Measurements from ENCODE around the gene CD6.

Gene CD6

DNA sequence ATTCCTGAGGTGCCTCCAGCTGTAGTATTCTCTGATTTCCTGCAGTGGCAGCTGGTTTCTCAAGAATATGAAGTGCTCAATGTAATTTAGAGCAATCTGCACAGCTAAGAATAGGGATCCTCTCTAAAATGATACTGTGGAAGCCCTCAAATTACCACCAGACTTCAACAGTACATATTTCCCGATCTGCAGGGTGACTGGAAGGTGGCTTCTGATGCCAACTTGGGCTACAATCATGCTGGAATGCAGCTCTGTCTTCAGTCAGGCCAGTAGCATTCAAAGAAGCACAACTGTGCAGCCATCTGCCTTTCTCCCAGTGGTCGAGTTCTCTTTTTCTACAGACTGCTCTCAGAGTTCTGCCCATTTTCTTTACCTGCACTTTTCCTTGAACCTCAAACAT is 75.4 kb downstream of the CD6 start:
- TF ChIP-seq POLR2AphosphoS5 (IDR thresholded peaks at IDR 0.05; ENCODE audit: low read depth, low read length), result no peak
- no peak for TF ChIP-seq SIN3A (IDR thresholded peaks at IDR 0.05; ENCODE audit: borderline replicate concordance, insufficient read depth, low read length)
- no peak for TF ChIP-seq FOXP2 (optimal IDR thresholded peaks at IDR 0.05; ENCODE audit: borderline replicate concordance, extremely low read depth, extremely low read length, insufficient read depth)
- no peak for TF ChIP-seq TAF1 (IDR thresholded peaks at IDR 0.05; ENCODE audit: borderline replicate concordance, insufficient read depth, low read length)
- TF ChIP-seq, protein P1, sequence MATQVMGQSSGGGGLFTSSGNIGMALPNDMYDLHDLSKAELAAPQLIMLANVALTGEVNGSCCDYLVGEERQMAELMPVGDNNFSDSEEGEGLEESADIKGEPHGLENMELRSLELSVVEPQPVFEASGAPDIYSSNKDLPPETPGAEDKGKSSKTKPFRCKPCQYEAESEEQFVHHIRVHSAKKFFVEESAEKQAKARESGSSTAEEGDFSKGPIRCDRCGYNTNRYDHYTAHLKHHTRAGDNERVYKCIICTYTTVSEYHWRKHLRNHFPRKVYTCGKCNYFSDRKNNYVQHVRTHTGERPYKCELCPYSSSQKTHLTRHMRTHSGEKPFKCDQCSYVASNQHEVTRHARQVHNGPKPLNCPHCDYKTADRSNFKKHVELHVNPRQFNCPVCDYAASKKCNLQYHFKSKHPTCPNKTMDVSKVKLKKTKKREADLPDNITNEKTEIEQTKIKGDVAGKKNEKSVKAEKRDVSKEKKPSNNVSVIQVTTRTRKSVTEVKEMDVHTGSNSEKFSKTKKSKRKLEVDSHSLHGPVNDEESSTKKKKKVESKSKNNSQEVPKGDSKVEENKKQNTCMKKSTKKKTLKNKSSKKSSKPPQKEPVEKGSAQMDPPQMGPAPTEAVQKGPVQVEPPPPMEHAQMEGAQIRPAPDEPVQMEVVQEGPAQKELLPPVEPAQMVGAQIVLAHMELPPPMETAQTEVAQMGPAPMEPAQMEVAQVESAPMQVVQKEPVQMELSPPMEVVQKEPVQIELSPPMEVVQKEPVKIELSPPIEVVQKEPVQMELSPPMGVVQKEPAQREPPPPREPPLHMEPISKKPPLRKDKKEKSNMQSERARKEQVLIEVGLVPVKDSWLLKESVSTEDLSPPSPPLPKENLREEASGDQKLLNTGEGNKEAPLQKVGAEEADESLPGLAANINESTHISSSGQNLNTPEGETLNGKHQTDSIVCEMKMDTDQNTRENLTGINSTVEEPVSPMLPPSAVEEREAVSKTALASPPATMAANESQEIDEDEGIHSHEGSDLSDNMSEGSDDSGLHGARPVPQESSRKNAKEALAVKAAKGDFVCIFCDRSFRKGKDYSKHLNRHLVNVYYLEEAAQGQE (IDR thresholded peaks at IDR 0.05; ENCODE audit: insufficient read depth in 1 of 2, low read depth in 2 of 2, low read length in 2 of 2), result no peak

DNA sequence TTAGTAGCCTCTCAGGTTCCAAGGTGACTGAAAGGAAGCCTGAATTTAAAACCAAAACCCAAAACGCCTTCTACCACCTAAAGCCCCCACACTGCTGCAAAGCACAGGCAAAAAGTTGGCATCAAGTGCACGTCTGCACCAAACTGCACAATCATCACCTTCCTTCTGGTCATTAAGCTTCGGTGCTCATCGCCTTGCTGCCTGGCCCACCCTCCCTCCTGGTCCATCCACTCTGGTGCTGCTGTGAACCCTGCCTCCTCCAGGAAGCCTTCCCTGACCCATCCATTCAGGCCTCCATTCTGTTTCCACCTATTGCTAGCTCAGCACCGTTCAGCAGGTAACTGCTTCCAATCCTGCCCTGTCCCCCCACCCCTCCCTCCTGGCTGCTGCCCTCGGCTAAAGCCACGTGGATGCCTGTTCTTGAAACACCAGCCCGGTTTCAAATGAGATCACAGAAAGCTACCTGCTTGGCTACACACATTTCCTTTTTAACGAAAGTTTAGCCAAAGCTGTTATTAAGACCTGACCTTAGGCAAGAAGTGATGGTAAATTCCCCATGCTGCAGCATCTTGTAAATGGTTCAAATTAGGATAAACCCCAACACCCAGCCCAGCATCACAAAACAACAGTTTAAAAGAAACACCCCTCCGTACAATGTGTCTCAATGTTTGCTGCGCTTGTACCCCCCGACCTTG is 77.0 kb downstream of the CD6 start:
- TF ChIP-seq TAF1 (IDR thresholded peaks at IDR 0.05; ENCODE audit: borderline replicate concordance, insufficient read depth, low read length), result no peak
- TF ChIP-seq, protein P1 (IDR thresholded peaks at IDR 0.05; ENCODE audit: insufficient read depth in 1 of 2, low read depth in 2 of 2, low read length in 2 of 2), result no peak
- no peak for TF ChIP-seq SIN3A (IDR thresholded peaks at IDR 0.05; ENCODE audit: borderline replicate concordance, insufficient read depth, low read length)
- no peak for TF ChIP-seq POLR2AphosphoS5 (IDR thresholded peaks at IDR 0.05; ENCODE audit: low read depth, low read length)
- no peak for TF ChIP-seq FOXP2 (optimal IDR thresholded peaks at IDR 0.05; ENCODE audit: borderline replicate concordance, extremely low read depth, extremely low read length, insufficient read depth)

DNA sequence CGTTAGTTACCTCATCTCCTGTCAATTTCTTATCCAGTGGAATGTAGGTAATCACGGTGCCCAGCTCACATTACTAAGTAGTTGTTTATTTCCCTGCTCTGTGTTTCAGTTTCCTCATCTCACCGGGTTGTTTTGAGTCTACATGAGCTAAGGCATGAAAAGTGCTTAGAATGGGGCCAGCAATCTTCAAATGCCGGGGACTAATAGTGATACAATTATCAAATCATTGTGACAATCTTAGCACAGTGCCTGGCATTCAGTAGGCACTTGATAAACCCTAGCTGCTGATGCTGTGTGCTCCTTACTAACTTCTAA is 77.5 kb downstream of the CD6 start:
- no peak for TF ChIP-seq POLR2AphosphoS5 (IDR thresholded peaks at IDR 0.05; ENCODE audit: low read depth, low read length)
- TF ChIP-seq TAF1 (IDR thresholded peaks at IDR 0.05; ENCODE audit: borderline replicate concordance, insufficient read depth, low read length), result no peak
- TF ChIP-seq, protein P1 (IDR thresholded peaks at IDR 0.05; ENCODE audit: insufficient read depth in 1 of 2, low read depth in 2 of 2, low read length in 2 of 2), result no peak
- TF ChIP-seq SIN3A (IDR thresholded peaks at IDR 0.05; ENCODE audit: borderline replicate concordance, insufficient read depth, low read length), result no peak
- TF ChIP-seq FOXP2 (optimal IDR thresholded peaks at IDR 0.05; ENCODE audit: borderline replicate concordance, extremely low read depth, extremely low read length, insufficient read depth), result no peak

DNA sequence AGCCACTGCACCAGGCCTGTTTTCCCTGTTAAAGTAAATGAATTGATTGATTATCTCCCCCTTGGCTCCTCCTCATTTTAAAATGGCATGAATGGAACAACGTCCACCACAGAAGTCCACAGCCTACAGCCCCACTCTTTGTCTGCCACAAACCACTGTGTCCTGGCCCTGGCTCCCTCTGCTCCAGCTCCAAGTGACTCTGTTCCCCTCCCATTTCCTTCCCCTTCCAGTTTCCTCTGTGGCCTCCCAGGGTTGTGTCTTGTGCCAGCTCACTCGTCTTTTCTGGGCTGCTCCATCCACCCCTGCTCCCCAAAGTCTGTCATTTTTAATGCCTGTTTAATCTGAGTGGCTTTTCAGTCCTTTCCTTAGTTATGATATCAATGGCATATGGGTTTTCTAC is 78.4 kb downstream of the CD6 start:
- TF ChIP-seq, protein P1 (IDR thresholded peaks at IDR 0.05; ENCODE audit: insufficient read depth in 1 of 2, low read depth in 2 of 2, low read length in 2 of 2), result no peak
- TF ChIP-seq POLR2AphosphoS5 (IDR thresholded peaks at IDR 0.05; ENCODE audit: low read depth, low read length), result no peak
- TF ChIP-seq FOXP2 (optimal IDR thresholded peaks at IDR 0.05; ENCODE audit: borderline replicate concordance, extremely low read depth, extremely low read length, insufficient read depth), result no peak
- TF ChIP-seq SIN3A (IDR thresholded peaks at IDR 0.05; ENCODE audit: borderline replicate concordance, insufficient read depth, low read length), result no peak

Measured in PFSK-1 (cell line).